H1 (cell line): ENCODE data around the gene CD58. TPM values are rescaled to one million over a fixed set of nuclear protein-coding genes. Genes with fewer than 3 reads are reported as not detected.

Experiments
- CTCF ChIA-PET: fragments of 300-600 bp; sonication (Branson Sonifier 250); formaldehyde crosslinking; loops from one replicate; lab custom pipeline; 2021; ENCODE audit not compliant: partially characterized antibody; lab: Charles Lee
- POLR2A ChIA-PET: fragments of 300-600 bp; sonication (Branson Sonifier 250); formaldehyde crosslinking; loops from one replicate; lab custom pipeline; 2021; ENCODE audit warnings: inconsistent platforms; ENCODE audit not compliant: partially characterized antibody; lab: Charles Lee
- DNase-seq, 2 experiments: peaks; one replicate each; pipeline versions ENCODE4 v3.0.0 to v3.0.0-alpha.2; 2010 to 2022; ENCODE audit warnings: low spot score in 2 of 2, low read depth in 1 of 2, mixed read lengths in 1 of 2
- FAIRE-seq: peaks from 2 replicates; lab custom pipeline; 2011; peaks lifted over from hg19 to GRCh38; lab: Jason Lieb, UNC
- H2AFZ ChIP-seq: 2 replicates; pipeline ENCODE4 v1.8.1; 2012; ENCODE audit warnings: low read length, inconsistent platforms
- H2AK5ac ChIP-seq: 2 replicates; pipeline ENCODE4 v1.6.1; 2013; ENCODE audit warnings: low read depth, low read length
- H2BK120ac ChIP-seq: replicated peaks from 2 replicates; pipeline ENCODE3; 2013; ENCODE audit warnings: low read depth, low read length, inconsistent platforms
- H2BK12ac ChIP-seq: 2 replicates; pipeline ENCODE4 v1.6.1; 2013; ENCODE audit warnings: low read depth, low read length
- H2BK15ac ChIP-seq: 2 replicates; pipeline ENCODE4 v1.6.1; 2013; ENCODE audit warnings: low read length
- H2BK20ac ChIP-seq: 2 replicates; pipeline ENCODE4 v1.6.1; 2013; ENCODE audit warnings: low read length
- H2BK5ac ChIP-seq: 2 replicates; pipeline ENCODE4 v1.6.1; 2013; ENCODE audit warnings: low read depth, low read length
- H3K14ac ChIP-seq: 2 replicates; pipeline ENCODE4 v1.6.1; 2013; ENCODE audit warnings: inconsistent platforms; ENCODE audit not compliant: insufficient read length
- H3K18ac ChIP-seq: 2 replicates; pipeline ENCODE4 v1.6.1; 2013; ENCODE audit warnings: low read length; ENCODE audit errors: extremely low read depth
- H3K23ac ChIP-seq: 2 replicates; pipeline ENCODE4 v1.6.1; 2013; ENCODE audit warnings: inconsistent platforms; ENCODE audit not compliant: insufficient read length
- H3K23me2 ChIP-seq: 2 replicates; pipeline ENCODE4 v1.6.1; 2013; ENCODE audit warnings: low read depth, low read length
- H3K27ac ChIP-seq: 2 replicates; pipeline ENCODE4 v1.6.1; 2011; ENCODE audit warnings: low read depth, low read length, inconsistent platforms
- H3K27me3 ChIP-seq, 4 experiments: replicated peaks in 1 of 4; 1 replicate in 1 of 4; 2 replicates in 3 of 4; pipeline versions ENCODE4 v1.6.1 to v1.8.1; 2011 to 2013; ENCODE audit warnings: low read length in 3 of 4, mild to moderate bottlenecking in 3 of 4, inconsistent platforms in 2 of 4, mixed read lengths in 2 of 4, moderate library complexity in 1 of 4; ENCODE audit not compliant: control insufficient read depth in 3 of 4, insufficient read depth in 3 of 4; ENCODE audit errors: extremely low read depth in 1 of 4
- H3K36me3 ChIP-seq, 4 experiments: 2 replicates each; pipeline versions ENCODE4 v1.6.1 to v1.8.1; 2011 to 2013; ENCODE audit warnings: mild to moderate bottlenecking in 4 of 4, low read length in 3 of 4, moderate library complexity in 2 of 4, control low read depth in 1 of 4, inconsistent platforms in 1 of 4; ENCODE audit not compliant: insufficient read depth in 4 of 4, control insufficient read depth in 2 of 4
- H3K4ac ChIP-seq: replicated peaks from 2 replicates; pipeline ENCODE3; 2013; ENCODE audit warnings: low read length, low read depth, mixed read lengths, inconsistent platforms; ENCODE audit not compliant: insufficient read length
- H3K4me1 ChIP-seq, 4 experiments: replicated peaks in 1 of 4; 1 replicate in 1 of 4; 2 replicates in 3 of 4; pipeline versions ENCODE4 v1.6.1 to v1.8.1; 2011 to 2013; ENCODE audit warnings: low read length in 3 of 4, inconsistent platforms in 2 of 4, mixed read lengths in 1 of 4; ENCODE audit not compliant: insufficient read depth in 4 of 4, control insufficient read depth in 3 of 4
- H3K4me2 ChIP-seq, 2 experiments: 2 replicates each; pipeline versions ENCODE4 v1.6.1 to v1.8.1; 2011 to 2013; ENCODE audit warnings: low read depth in 2 of 2, low read length in 2 of 2, control low read depth in 1 of 2, inconsistent platforms in 1 of 2, mild to moderate bottlenecking in 1 of 2; ENCODE audit not compliant: insufficient read depth in 1 of 2
- H3K4me3 ChIP-seq, 4 experiments: fragments of 200-600, 300-600 bp in 1 of 4; sonication (generic), shearing (Covaris generic), sonication (Bioruptor Twin) in 1 of 4; 2 replicates each; pipeline versions ENCODE4 v1.5.1 to v1.8.1; 2011 to 2016; ENCODE audit warnings: low read length in 4 of 4, low read depth in 3 of 4, control low read depth in 2 of 4, inconsistent platforms in 2 of 4, mild to moderate bottlenecking in 2 of 4, mixed read lengths in 1 of 4, moderate library complexity in 1 of 4; ENCODE audit not compliant: insufficient read depth in 2 of 4; ENCODE audit errors: extremely low read depth in 1 of 4
- H3K56ac ChIP-seq: replicated peaks from 2 replicates; pipeline ENCODE3; 2013; ENCODE audit warnings: low read depth, mild to moderate bottlenecking, mixed read lengths, low read length, inconsistent platforms; ENCODE audit not compliant: insufficient read length
- H3K79me1 ChIP-seq: 2 replicates; pipeline ENCODE4 v1.6.1; 2013; ENCODE audit warnings: low read depth, low read length, control low read depth
- H3K79me2 ChIP-seq, 2 experiments: 2 replicates each; pipeline versions ENCODE4 v1.6.1 to v1.8.1; 2012 to 2013; ENCODE audit warnings: low read length in 2 of 2, mild to moderate bottlenecking in 2 of 2, inconsistent platforms in 1 of 2; ENCODE audit not compliant: insufficient read depth in 2 of 2, control insufficient read depth in 1 of 2
- H3K9ac ChIP-seq, 4 experiments: replicated peaks in 1 of 4; 1 replicate in 1 of 4; 2 replicates in 3 of 4; pipeline versions ENCODE4 v1.6.1 to v1.8.1; 2011 to 2013; ENCODE audit warnings: low read depth in 3 of 4, low read length in 3 of 4, control low read depth in 2 of 4, mild to moderate bottlenecking in 2 of 4, moderate library complexity in 2 of 4, inconsistent platforms in 1 of 4; ENCODE audit errors: extremely low read depth in 1 of 4
- H3K9me3 ChIP-seq, 2 experiments: 2 replicates each; pipeline versions ENCODE4 v1.6.1 to v1.8.1; 2012 to 2013; ENCODE audit warnings: mild to moderate bottlenecking in 2 of 2, moderate library complexity in 2 of 2, control low read depth in 1 of 2, inconsistent platforms in 1 of 2, low read depth in 1 of 2, low read length in 1 of 2, mixed read lengths in 1 of 2; ENCODE audit not compliant: insufficient read depth in 2 of 2
- H4K20me1 ChIP-seq, 2 experiments: replicated peaks in 1 of 2; 2 replicates each; pipeline versions ENCODE3 to v1.8.1; 2011 to 2013; ENCODE audit warnings: inconsistent platforms in 2 of 2, low read length in 2 of 2, mild to moderate bottlenecking in 1 of 2; ENCODE audit not compliant: insufficient read depth in 2 of 2, control insufficient read depth in 1 of 2
- H4K5ac ChIP-seq: 2 replicates; pipeline ENCODE4 v1.6.1; 2013; ENCODE audit warnings: low read length, low read depth, mixed read lengths, inconsistent platforms; ENCODE audit not compliant: insufficient read length
- H4K8ac ChIP-seq: 2 replicates; pipeline ENCODE4 v1.8.0; 2013; ENCODE audit warnings: mild to moderate bottlenecking, moderate library complexity, low read length, inconsistent platforms; ENCODE audit not compliant: insufficient read depth; ENCODE audit errors: extremely low read depth
- H4K91ac ChIP-seq: replicated peaks from 2 replicates; pipeline ENCODE3; 2013; ENCODE audit warnings: low read length, mixed read lengths, inconsistent platforms; ENCODE audit not compliant: insufficient read length
- CBX5 ChIP-seq: fragments of 300-800, 300-1000 bp; sonication (generic); IDR thresholded peaks from 2 replicates; pipeline ENCODE4 v1.7.1; 2016; ENCODE audit warnings: antibody characterized with exemption, low read length, low read depth
- GTF2F1 ChIP-seq: IDR thresholded peaks from 2 replicates; pipeline ENCODE4 v1.6.1; 2012; ENCODE audit warnings: low read depth, low read length, improper control_type of control experiment, borderline replicate concordance
- MAFK ChIP-seq: IDR thresholded peaks from 2 replicates; pipeline ENCODE4 v1.6.1; 2012; ENCODE audit warnings: low read depth, mild to moderate bottlenecking, improper control_type of control experiment, low read length
- POLR2A ChIP-seq, 2 experiments: IDR thresholded peaks; 1 replicate in 1 of 2; 2 replicates in 1 of 2; pipeline ENCODE4 v1.6.1; 2011; ENCODE audit warnings: low read depth in 2 of 2, low read length in 2 of 2, mild to moderate bottlenecking in 2 of 2; ENCODE audit errors: control extremely low read depth in 1 of 2
- RNF2 ChIP-seq: fragments of 200-900, 300-1000 bp; sonication (generic); IDR thresholded peaks from 2 replicates; pipeline ENCODE4 v1.7.1; 2016; ENCODE audit warnings: borderline replicate concordance, low read depth, mild to moderate bottlenecking, antibody characterized with exemption, low read length; ENCODE audit not compliant: poor library complexity, severe bottlenecking; ENCODE audit errors: missing control alignments
- SP2 ChIP-seq: IDR thresholded peaks from 2 replicates; pipeline ENCODE4 v1.6.1; 2012; ENCODE audit warnings: mild to moderate bottlenecking, low read length, inconsistent platforms
- WGBS, 2 experiments: shearing (Covaris generic) in 1 of 2; methylation state at CpG; one replicate each; pipeline versions ENCODE4 v1.1.6 to v1.1.7; 2013 to 2015; ENCODE audit warnings: low lambda C conversion rate in 2 of 2, mixed read lengths in 2 of 2, inconsistent platforms in 1 of 2, low coverage in 1 of 2, missing lambda C conversion rate in 1 of 2; ENCODE audit not compliant: insufficient replicate concordance in 2 of 2, insufficient coverage in 1 of 2, insufficient read length in 1 of 2; ENCODE audit errors: extremely low coverage in 1 of 2, missing lambda C conversion rate in 1 of 2; 5-methylcytosine and 5-hydroxymethylcytosine counted together
- long read RNA-seq, 2 experiments: library from RNA in 1 of 2; library from capped mRNA in 1 of 2; stranded (forward); transcript quantifications; one replicate each; pipeline ENCODE4 v2.0.0, GENCODE V29; 2021; ENCODE audit warnings: inconsistent platforms in 1 of 2
- polyA minus RNA-seq, 3 experiments: library from RNA; depleted of rRNA, polyadenylated mRNA; stranded (reverse); fragments of >200 nt; gene quantifications; 1 replicate in 2 of 3; 2 replicates in 1 of 3; pipeline ENCODE4 v1.2.3, GENCODE V29; 2011
- polyA plus RNA-seq, 7 experiments: library from polyadenylated mRNA; depleted of rRNA in 3 of 7; stranded (reverse) in 5 of 7; unstranded in 2 of 7; fragments of >200 nt in 5 of 7; fragments of 200-250 nt in 2 of 7; gene quantifications; 1 replicate in 5 of 7; 2 replicates in 1 of 7; 4 replicates in 1 of 7; pipeline versions ENCODE4 v1.2.1 to v1.2.3, GENCODE V29; 2011 to 2013; ENCODE audit warnings: missing spikeins in 2 of 7, mixed read lengths in 2 of 7
- total RNA-seq: library from RNA; stranded (reverse); fragmentation: NEBNext Ultra II Directional; extraction: Animal tissue kit (Norgen Biotek cat#: 25700); gene quantifications from 2 replicates; pipeline ENCODE4 v1.2.1, GENCODE V29; 2021
- TF ChIP-seq, protein P1 (sequence below): IDR thresholded peaks from 2 replicates; pipeline ENCODE4 v1.6.1; 2011; ENCODE audit warnings: low read length, improper control_type of control experiment

Gene CD58
- total RNA-seq: 5.5 and 6.0 TPM in 2 replicates
- 2.8 and 5.3 TPM in 2 replicates for polyA plus RNA-seq (2011; rRNA removed)
- polyA plus RNA-seq (2011; cell fraction: cytosol; rRNA removed): 5.6 TPM
- 1.8 TPM for polyA plus RNA-seq (2011; cell fraction: nucleus; rRNA removed)
- 2.7 to 5.7 TPM (median 3.0 TPM) in 4 replicates for polyA plus RNA-seq (2012, experiment 1 of 2)
- 2.1 TPM for polyA plus RNA-seq (2012, experiment 2 of 2)
- polyA plus RNA-seq (2013, experiment 1 of 2): 8.4 TPM
- polyA plus RNA-seq (2013, experiment 2 of 2): 11.1 TPM
- polyA minus RNA-seq (2011; rRNA and poly(A)+ RNA removed): 2.6 and 7.8 TPM in 2 replicates
- polyA minus RNA-seq (2011; cell fraction: cytosol; rRNA and poly(A)+ RNA removed): 4.0 TPM
- polyA minus RNA-seq (2011; cell fraction: nucleus; rRNA and poly(A)+ RNA removed): 8.1 TPM
- long read RNA-seq, experiment 1, partial matches to known transcripts: 0 of 11 reads
- long read RNA-seq, experiment 1, other reads (novel, unspliced or antisense): 3 of 11 reads
- long read RNA-seq, experiment 2, transcript CD58-202 (6 exons, 1,098 nt): major isoform, 8 of 12 reads
- long read RNA-seq, experiment 2, partial matches to known transcripts: 0 of 12 reads
- long read RNA-seq, experiment 2, other reads (novel, unspliced or antisense): 0 of 12 reads

GRCh38 chr1:116570358-116571214 lies at the start of gene CD58:
Gene CD58, minus strand, starts transcription at chr1:116571026. Its CDS starts 54 bp downstream, at chr1:116570972.
- no peak within 1 kb of the TSS for H4K5ac ChIP-seq
- no peak within 1 kb of the TSS for H2BK15ac ChIP-seq
- H4K8ac ChIP-seq: peak within 1 kb of the TSS; percentile 91
- peak within 1 kb of the TSS; percentile 17 to 73 (median 60) for H3K9ac ChIP-seq
- WGBS, 2 experiments: 0% methylated on average over 51 of the region's 90 CpGs; no CpG with 5 or more reads in 1 of the 2 experiments
- peak within 1 kb of the TSS; percentile 91 for H2AFZ ChIP-seq
- H3K27me3 ChIP-seq: peaks cover 0 to 4% (median 0%) of the 10 kb centered on the region in 4 experiments; a peak in 1 of 7 replicates
- H2AK5ac ChIP-seq: no peak within 1 kb of the TSS
- H3K56ac ChIP-seq: peak within 1 kb of the TSS; percentile 50
- H3K79me1 ChIP-seq: no peaks in the 10 kb centered on the region; the same call in 1 of the 2 replicates
- peak within 1 kb of the TSS; percentile 64 for H3K18ac ChIP-seq
- H3K4me1 ChIP-seq: peaks cover 0 to 19% (median 7%) of the 10 kb centered on the region in 4 experiments; a peak in 5 of 7 replicates
- H3K36me3 ChIP-seq: no peaks in the 10 kb centered on the region
- H2BK12ac ChIP-seq: peak within 1 kb of the TSS; percentile 44; the same call in 1 of the 2 replicates
- H4K20me1 ChIP-seq: no peaks in the 10 kb centered on the region
- no peak within 1 kb of the TSS for H3K23ac ChIP-seq
- no peak for FAIRE-seq
- no peaks in the 10 kb centered on the region for H3K79me2 ChIP-seq
- no peak within 1 kb of the TSS for H2BK20ac ChIP-seq
- ChIA-PET POLR2A (interaction anchor here (1.2 to 1.9 kb wide), 2 partner anchors 244 to 490 kb away, joined by 3 to 6 read pairs; partner anchors contain the start of gene TTF2), CTCF (interaction anchor here (1.3 to 5.6 kb wide), 2 partner anchors 10 to 102 kb away, joined by 4 to 36 read pairs; no protein-coding TSS in a partner anchor)
- no peaks in the 10 kb centered on the region for H3K9me3 ChIP-seq
- no peak within 1 kb of the TSS for H3K27ac ChIP-seq
- peak within 1 kb of the TSS; percentile 85 to 87 for H3K4me2 ChIP-seq
- H3K4ac ChIP-seq: peak within 1 kb of the TSS; percentile 35
- DNase-seq: peak; percentile 65 to 86
- peak within 1 kb of the TSS; percentile 29 for H4K91ac ChIP-seq
- H3K23me2 ChIP-seq: peaks cover 9% of the 10 kb centered on the region; the same call in 1 of the 2 replicates
- peak within 1 kb of the TSS; percentile 54; the same call in 1 of the 2 replicates for H2BK5ac ChIP-seq
- no peak within 1 kb of the TSS for H3K14ac ChIP-seq
- peak within 1 kb of the TSS; percentile 64 to 83 (median 74) for H3K4me3 ChIP-seq
- no peak within 1 kb of the TSS for H2BK120ac ChIP-seq
- no peak for TF ChIP-seq MAFK
- TF ChIP-seq POLR2A (IDR thresholded peaks at IDR 0.05; ENCODE audit: control extremely low read depth in 1 of 2, low read depth in 2 of 2, low read length in 2 of 2): peak; percentile 54 to 68; a peak in 2 of 3 replicates
- TF ChIP-seq CBX5: no peak
- TF ChIP-seq, protein P1, sequence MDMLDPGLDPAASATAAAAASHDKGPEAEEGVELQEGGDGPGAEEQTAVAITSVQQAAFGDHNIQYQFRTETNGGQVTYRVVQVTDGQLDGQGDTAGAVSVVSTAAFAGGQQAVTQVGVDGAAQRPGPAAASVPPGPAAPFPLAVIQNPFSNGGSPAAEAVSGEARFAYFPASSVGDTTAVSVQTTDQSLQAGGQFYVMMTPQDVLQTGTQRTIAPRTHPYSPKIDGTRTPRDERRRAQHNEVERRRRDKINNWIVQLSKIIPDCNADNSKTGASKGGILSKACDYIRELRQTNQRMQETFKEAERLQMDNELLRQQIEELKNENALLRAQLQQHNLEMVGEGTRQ: no peak
- no peak for TF ChIP-seq GTF2F1
- TF ChIP-seq SP2: no peak
- TF ChIP-seq RNF2: no peak
